GM12891 (cell line): ENCODE measurements around the gene ADCY5.

ENCODE experiments used
- DNase-seq: peaks from one replicate; pipeline ENCODE4 v3.0.0; 2011; ENCODE audit warnings: low spot score; ENCODE audit not compliant: insufficient read length
- FAIRE-seq: peaks from 2 replicates; lab custom pipeline; 2011; peaks lifted over from hg19 to GRCh38; lab: Jason Lieb, UNC
- PAX5 ChIP-seq: IDR thresholded peaks from 2 replicates; pipeline ENCODE4 v1.6.1; 2011; ENCODE audit warnings: low read length, moderate library complexity, mild to moderate bottlenecking; ENCODE audit not compliant: insufficient read depth, severe bottlenecking
- POLR2A ChIP-seq: IDR thresholded peaks from 2 replicates; pipeline ENCODE4 v1.6.1; 2011; ENCODE audit warnings: low read depth, low read length, control low read depth
- POLR2AphosphoS5 ChIP-seq: IDR thresholded peaks from 2 replicates; pipeline ENCODE4 v1.6.1; 2011; ENCODE audit warnings: low read depth, low read length, control low read depth
- POU2F2 ChIP-seq: IDR thresholded peaks from 2 replicates; pipeline ENCODE4 v1.6.1; 2011; ENCODE audit warnings: low read depth, mild to moderate bottlenecking, control low read depth, low read length, moderate library complexity
- SPI1 ChIP-seq: IDR thresholded peaks from 2 replicates; pipeline ENCODE4 v1.6.1; 2011; ENCODE audit warnings: low read depth, low read length, control low read depth
- TAF1 ChIP-seq: IDR thresholded peaks from 2 replicates; pipeline ENCODE4 v1.6.1; 2011; ENCODE audit warnings: low read depth, low read length, control low read depth

The ADCY5 gene

GRCh38 chr3:123431007-123431657 lies 17.8 kb downstream of the ADCY5 start:
- FAIRE-seq (no peak), DNase-seq (no peak)
- TF ChIP-seq POLR2AphosphoS5: no peak
- no peak for TF ChIP-seq PAX5
- no peak for TF ChIP-seq POLR2A
- TF ChIP-seq SPI1: no peak
- TF ChIP-seq TAF1: no peak
- no peak for TF ChIP-seq POU2F2

GRCh38 chr3:123430266-123430665 lies 18.6 kb downstream of the ADCY5 start:
- DNase-seq: no peak
- FAIRE-seq: no peak
- no peak for TF ChIP-seq POLR2AphosphoS5
- no peak for TF ChIP-seq POU2F2
- TF ChIP-seq TAF1: no peak
- no peak for TF ChIP-seq PAX5
- TF ChIP-seq SPI1: no peak
- TF ChIP-seq POLR2A: no peak

- FAIRE-seq (no peak), DNase-seq (no peak)
- no peak for TF ChIP-seq SPI1
- TF ChIP-seq TAF1: no peak
- TF ChIP-seq PAX5: no peak
- TF ChIP-seq POLR2A: no peak
- TF ChIP-seq POU2F2: no peak
- no peak for TF ChIP-seq POLR2AphosphoS5
These were observed 19.3 kb downstream of the ADCY5 start for GRCh38 chr3:123429362-123430125.

- DNase-seq (no peak), FAIRE-seq (no peak)
- TF ChIP-seq SPI1 (no peak), POLR2AphosphoS5 (no peak), PAX5 (no peak), TAF1 (no peak), POLR2A (no peak), POU2F2 (no peak)
These were observed 23.7 kb downstream of the ADCY5 start for GRCh38 chr3:123424999-123425712.

- FAIRE-seq (no peak), DNase-seq (no peak)
These were observed 24.4 kb downstream of the ADCY5 start for GRCh38 chr3:123424321-123424998.

GRCh38 chr3:123423806-123424205 lies 25.1 kb downstream of the ADCY5 start:
- FAIRE-seq (no peak), DNase-seq (no peak)
- no peak for TF ChIP-seq POLR2AphosphoS5
- no peak for TF ChIP-seq POLR2A
- TF ChIP-seq TAF1: no peak
- no peak for TF ChIP-seq POU2F2
- no peak for TF ChIP-seq PAX5
- TF ChIP-seq SPI1: no peak

More at GRCh38 chr3:123424321-123424998, 24.4 kb downstream of the ADCY5 start:
- TF ChIP-seq PAX5: no peak
- no peak for TF ChIP-seq POLR2AphosphoS5
- no peak for TF ChIP-seq TAF1
- no peak for TF ChIP-seq POLR2A
- no peak for TF ChIP-seq POU2F2
- no peak for TF ChIP-seq SPI1

GRCh38 chr3:123423031-123423430 lies 25.9 kb downstream of the ADCY5 start:
- TF ChIP-seq SPI1: no peak
- no peak for TF ChIP-seq PAX5
- no peak for TF ChIP-seq POLR2AphosphoS5
- no peak for TF ChIP-seq POLR2A
- TF ChIP-seq POU2F2: no peak
- TF ChIP-seq TAF1: no peak
- FAIRE-seq (no peak), DNase-seq (no peak)

- FAIRE-seq (no peak), DNase-seq (no peak)
- TF ChIP-seq SPI1: no peak
- no peak for TF ChIP-seq POU2F2
- TF ChIP-seq TAF1: no peak
- TF ChIP-seq POLR2AphosphoS5: no peak
- TF ChIP-seq POLR2A: no peak
- no peak for TF ChIP-seq PAX5
These were observed 26.4 kb downstream of the ADCY5 start for GRCh38 chr3:123422457-123422856.
